Endothelial cell of umbilical vein (primary cell): ENCODE data around the gene AAR2.

ENCODE experiments used
- CTCF ChIP-seq, 2 donors: IDR thresholded peaks; 1 replicate in 1 of 2; 2 replicates in 1 of 2; pipeline ENCODE4 v1.5.1; 2011; ENCODE audit warnings: low read length in 2 of 2, mild to moderate bottlenecking in 2 of 2, moderate library complexity in 2 of 2, control low read depth in 1 of 2, inconsistent platforms in 1 of 2, low read depth in 1 of 2; ENCODE audit not compliant: insufficient read depth in 1 of 2; ENCODE audit errors: extremely low read depth in 1 of 2
- EZH2 ChIP-seq: IDR thresholded peaks from 2 replicates; pipeline ENCODE4 v1.6.1; 2012; ENCODE audit warnings: borderline replicate concordance, low read depth, mild to moderate bottlenecking, moderate library complexity, low read length, inconsistent platforms; ENCODE audit not compliant: severe bottlenecking
- MYC ChIP-seq: IDR thresholded peaks from one replicate; pipeline ENCODE4 v1.6.1; 2011; ENCODE audit warnings: mild to moderate bottlenecking, low read depth, low read length
- POLR2A ChIP-seq: IDR thresholded peaks from 2 replicates; pipeline ENCODE4 v1.6.1; 2012; ENCODE audit warnings: low read depth, mild to moderate bottlenecking, control low read depth, low read length
- POLR2AphosphoS5 ChIP-seq: IDR thresholded peaks from 2 replicates; pipeline ENCODE4 v1.6.1; 2012; ENCODE audit warnings: low read depth, mild to moderate bottlenecking, control low read depth, low read length, moderate library complexity; ENCODE audit not compliant: insufficient read depth

DNA sequence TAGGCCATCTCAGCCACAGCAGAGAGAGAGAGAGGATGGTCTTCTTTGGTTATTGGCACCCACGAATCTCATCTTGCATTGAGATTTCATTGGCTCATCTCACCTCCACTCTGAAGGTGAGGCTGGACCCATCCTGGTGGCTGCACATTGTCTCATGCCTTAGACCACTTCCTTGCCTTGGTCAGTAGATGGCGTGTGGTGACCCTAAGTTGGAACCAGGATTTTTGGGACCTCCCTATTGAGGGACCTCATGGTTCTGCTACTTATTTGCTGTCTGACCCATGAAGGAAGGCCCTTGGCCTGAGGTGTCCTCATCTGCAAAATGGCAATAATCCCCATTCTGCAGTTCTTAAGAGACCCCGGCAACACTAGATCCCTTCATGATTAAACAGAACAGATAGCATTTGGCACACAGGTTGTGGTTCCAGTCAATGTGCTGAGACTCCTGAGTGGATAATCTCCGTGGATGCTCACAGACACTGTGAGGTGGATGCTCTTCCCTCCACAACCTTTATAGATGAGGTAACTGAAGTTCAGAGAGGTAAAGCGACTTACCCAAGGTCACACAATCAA lies 21.5 kb upstream of the AAR2 start:
- TF ChIP-seq POLR2AphosphoS5 (no peak), POLR2A (no peak), CTCF (IDR thresholded peaks at IDR 0.05; ENCODE audit: extremely low read depth in 1 of 2, insufficient read depth in 1 of 2, low read depth in 1 of 2, low read length in 2 of 2) (peak; percentile 49 to 60), EZH2 (no peak), MYC (no peak)
